SH-SY5Y (cell line): ENCODE measurements around the gene B3GALNT2.

Experiments
- GATA2 ChIP-seq: IDR thresholded peaks from 2 replicates; pipeline ENCODE4 v1.6.1; 2011; ENCODE audit warnings: mild to moderate bottlenecking, low read depth, low read length
- GATA3 ChIP-seq: IDR thresholded peaks from 2 replicates; pipeline ENCODE4 v1.6.1; 2011; ENCODE audit warnings: low read depth, mild to moderate bottlenecking, low read length, moderate library complexity

- no peak for TF ChIP-seq GATA2
- TF ChIP-seq GATA3 = no peak
Measured at GRCh38 chr1:235426143-235426542, 78.1 kb downstream of the B3GALNT2 start.
